Smooth muscle cell (in vitro differentiated cells): ENCODE measurements around the gene NOVA2. TPM values are rescaled to one million over a fixed set of nuclear protein-coding genes. Genes with fewer than 3 reads are reported as not detected.

Experiments used
- DNase-seq: peaks from one replicate; lab custom pipeline; 2025; ENCODE audit not compliant: unreplicated experiment; lab: John Stamatoyannopoulos, UW
- H2AFZ ChIP-seq: fragments of 200-600 bp; sonication (generic); 2 replicates; pipeline ENCODE4 v1.6.0; 2016; ENCODE audit warnings: antibody characterized with exemption, low read depth, mild to moderate bottlenecking
- H3F3A ChIP-seq: fragments of 200-600 bp; sonication (generic); 2 replicates; pipeline ENCODE4 v1.6.0; 2017; ENCODE audit warnings: antibody characterized with exemption, low read depth
- H3K27ac ChIP-seq: fragments of 200-600 bp; sonication (generic); 2 replicates; pipeline ENCODE4 v1.5.1; 2016; ENCODE audit warnings: low read depth, mild to moderate bottlenecking
- H3K27me3 ChIP-seq: fragments of 200-600 bp; sonication (generic); 2 replicates; pipeline ENCODE4 v1.6.1; 2016; ENCODE audit warnings: low read depth, mild to moderate bottlenecking
- H3K36me3 ChIP-seq: fragments of 200-600 bp; sonication (generic); 2 replicates; pipeline ENCODE4 v1.5.1; 2016; ENCODE audit warnings: low read depth
- H3K4me1 ChIP-seq: fragments of 200-600 bp; sonication (generic); 2 replicates; pipeline ENCODE4 v1.5.1; 2016; ENCODE audit warnings: low read depth
- H3K4me2 ChIP-seq: fragments of 200-600 bp; sonication (generic); 2 replicates; pipeline ENCODE4 v1.6.0; 2016; ENCODE audit warnings: mild to moderate bottlenecking
- H3K4me3 ChIP-seq: fragments of 200-600 bp; sonication (generic); 2 replicates; pipeline ENCODE4 v1.5.1; 2016; ENCODE audit warnings: mild to moderate bottlenecking
- H3K79me2 ChIP-seq: fragments of 200-600 bp; sonication (generic); 2 replicates; pipeline ENCODE4 v1.6.0; 2016; ENCODE audit warnings: low read depth, mild to moderate bottlenecking
- H3K9ac ChIP-seq: fragments of 200-600 bp; sonication (generic); 2 replicates; pipeline ENCODE4 v1.6.0; 2016; ENCODE audit warnings: low read depth
- H3K9me3 ChIP-seq: fragments of 200-600 bp; sonication (generic); replicated peaks from 2 replicates; pipeline ENCODE4 v1.5.1; 2016; ENCODE audit warnings: low read depth
- H4K20me1 ChIP-seq: fragments of 200-600 bp; sonication (generic); 2 replicates; pipeline ENCODE4 v1.6.0; 2016; ENCODE audit warnings: low read depth
- WGBS: methylation state at CpG from one replicate; pipeline ENCODE4 v1.1.7; 2016; ENCODE audit warnings: low lambda C conversion rate; 5-methylcytosine and 5-hydroxymethylcytosine counted together
- polyA plus RNA-seq: library from polyadenylated mRNA; unstranded; fragments of >200 nt; fragmentation: Nextera tagmentation; extraction: Ambion mirVana; gene quantifications from 2 replicates; pipeline ENCODE4 v1.2.1, GENCODE V29; 2016
- total RNA-seq: library from RNA; depleted of rRNA; stranded (reverse); fragments of >200 nt; gene quantifications from 2 replicates; pipeline ENCODE4 v1.2.3, GENCODE V29; 2014
- TF ChIP-seq, protein P1 (sequence below): fragments of 200-600 bp; sonication (generic); IDR thresholded peaks from 2 replicates; pipeline ENCODE4 v1.5.1; 2017; ENCODE audit warnings: borderline replicate concordance, mild to moderate bottlenecking, antibody characterized with exemption; ENCODE audit not compliant: insufficient read depth, poor library complexity, severe bottlenecking

Gene NOVA2
- total and polyA plus RNA-seq, 2 experiments from 2014 or later = 0.04 to 0.24 TPM

DNA sequence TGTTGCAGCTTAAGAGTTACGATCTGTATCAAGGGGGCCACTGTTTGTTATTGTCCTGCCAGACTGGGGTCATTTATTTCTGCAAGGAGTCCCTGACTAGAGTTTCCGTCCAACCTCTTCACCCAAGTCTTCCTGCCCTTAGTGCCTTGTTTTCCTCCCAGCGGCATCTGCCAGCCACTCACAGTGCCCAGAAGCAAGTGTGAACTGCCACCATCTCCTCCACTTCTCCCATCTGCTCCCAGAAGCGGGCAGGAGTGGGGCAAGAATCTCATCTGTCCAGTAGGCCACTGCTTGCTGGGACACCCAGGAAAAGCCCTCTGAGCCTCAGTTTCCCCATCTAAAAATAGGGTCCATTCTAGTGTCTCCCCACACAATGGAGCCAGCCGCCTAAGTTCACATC is 4.0 kb downstream of the NOVA2 start:
- Histone ChIP-seq H4K20me1 (no peaks in the 10 kb centered on the region), H3K4me2 (no peak overlapping the region), H3K9me3 (no peaks in the 10 kb centered on the region), H3K4me3 (no peak overlapping the region), H3K36me3 (no peaks in the 10 kb centered on the region), H2AFZ (no peak overlapping the region), H3K79me2 (no peaks in the 10 kb centered on the region), H3K27ac (no peak overlapping the region), H3K9ac (no peak overlapping the region), H3K27me3 (peaks cover 62% of the 10 kb centered on the region), H3K4me1 (no peaks in the 10 kb centered on the region), H3F3A (no peaks in the 10 kb centered on the region)
- TF ChIP-seq, protein P1, sequence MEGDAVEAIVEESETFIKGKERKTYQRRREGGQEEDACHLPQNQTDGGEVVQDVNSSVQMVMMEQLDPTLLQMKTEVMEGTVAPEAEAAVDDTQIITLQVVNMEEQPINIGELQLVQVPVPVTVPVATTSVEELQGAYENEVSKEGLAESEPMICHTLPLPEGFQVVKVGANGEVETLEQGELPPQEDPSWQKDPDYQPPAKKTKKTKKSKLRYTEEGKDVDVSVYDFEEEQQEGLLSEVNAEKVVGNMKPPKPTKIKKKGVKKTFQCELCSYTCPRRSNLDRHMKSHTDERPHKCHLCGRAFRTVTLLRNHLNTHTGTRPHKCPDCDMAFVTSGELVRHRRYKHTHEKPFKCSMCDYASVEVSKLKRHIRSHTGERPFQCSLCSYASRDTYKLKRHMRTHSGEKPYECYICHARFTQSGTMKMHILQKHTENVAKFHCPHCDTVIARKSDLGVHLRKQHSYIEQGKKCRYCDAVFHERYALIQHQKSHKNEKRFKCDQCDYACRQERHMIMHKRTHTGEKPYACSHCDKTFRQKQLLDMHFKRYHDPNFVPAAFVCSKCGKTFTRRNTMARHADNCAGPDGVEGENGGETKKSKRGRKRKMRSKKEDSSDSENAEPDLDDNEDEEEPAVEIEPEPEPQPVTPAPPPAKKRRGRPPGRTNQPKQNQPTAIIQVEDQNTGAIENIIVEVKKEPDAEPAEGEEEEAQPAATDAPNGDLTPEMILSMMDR = no peak
- WGBS = 89% methylated on average over 5 of the region's 5 CpGs
- no peak for DNase-seq

DNA sequence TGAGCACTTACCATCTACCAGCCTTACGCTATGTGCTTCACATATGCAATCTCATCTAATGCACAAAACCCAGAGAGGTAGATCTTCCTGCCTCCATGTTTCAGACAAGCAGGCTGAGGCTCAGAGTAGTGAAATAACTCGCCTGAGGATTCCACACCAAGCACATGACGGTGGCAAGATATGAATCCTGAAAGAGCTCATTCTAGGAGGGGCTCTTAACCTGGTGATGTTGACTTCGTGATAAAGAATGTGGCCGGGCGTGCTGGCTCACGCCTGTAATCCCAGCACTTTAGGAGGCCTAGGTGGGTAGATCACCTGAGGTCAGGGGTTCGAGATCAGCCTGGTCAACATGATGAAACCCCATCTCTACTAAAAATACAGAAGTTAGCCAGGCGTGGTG is 5.0 kb downstream of the NOVA2 start:
- H3K27ac ChIP-seq = no peak overlapping the region
- no peak overlapping the region for H3K4me2 ChIP-seq
- no peaks in the 10 kb centered on the region for H4K20me1 ChIP-seq
- TF ChIP-seq, protein P1 = no peak
- H3K4me3 ChIP-seq = no peak overlapping the region
- no peaks in the 10 kb centered on the region for H3F3A ChIP-seq
- H3K27me3 ChIP-seq = peaks cover 51% of the 10 kb centered on the region
- DNase-seq = no peak
- H2AFZ ChIP-seq = no peak overlapping the region
- no peaks in the 10 kb centered on the region for H3K4me1 ChIP-seq
- no peak overlapping the region for H3K9ac ChIP-seq
- H3K9me3 ChIP-seq = no peaks in the 10 kb centered on the region
- H3K79me2 ChIP-seq = no peaks in the 10 kb centered on the region
- no peaks in the 10 kb centered on the region for H3K36me3 ChIP-seq
- 76% methylated on average over 9 of the region's 9 CpGs for WGBS

DNA sequence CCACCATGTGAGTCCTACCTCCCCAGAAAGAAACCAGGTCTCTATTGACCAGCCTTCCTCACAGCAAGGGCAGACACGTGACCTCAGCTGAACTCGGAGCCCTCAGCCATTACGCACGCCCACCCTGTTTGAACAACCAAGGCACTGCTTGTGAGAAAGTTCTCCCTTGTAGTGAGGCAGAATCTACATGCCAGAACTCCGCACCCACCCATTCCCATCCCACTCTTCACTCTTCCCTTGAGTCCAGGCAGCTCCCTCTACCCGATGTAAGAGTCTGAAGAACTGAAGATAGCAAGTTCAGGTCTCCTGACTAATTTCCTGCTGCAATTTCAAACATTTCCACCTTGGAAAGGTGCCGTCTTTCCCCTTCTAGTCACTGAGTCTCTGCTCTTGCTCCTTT is 6.4 kb downstream of the NOVA2 start:
- no peaks in the 10 kb centered on the region for H3F3A ChIP-seq
- H3K36me3 ChIP-seq = no peaks in the 10 kb centered on the region
- 76% methylated on average over 7 of the region's 7 CpGs for WGBS
- H3K27ac ChIP-seq = no peak overlapping the region
- H3K4me3 ChIP-seq = no peak overlapping the region
- H4K20me1 ChIP-seq = no peaks in the 10 kb centered on the region
- TF ChIP-seq, protein P1 = no peak
- no peak overlapping the region for H3K4me2 ChIP-seq
- no peak overlapping the region for H2AFZ ChIP-seq
- no peaks in the 10 kb centered on the region for H3K79me2 ChIP-seq
- H3K4me1 ChIP-seq = no peaks in the 10 kb centered on the region
- H3K9me3 ChIP-seq = no peaks in the 10 kb centered on the region
- H3K9ac ChIP-seq = no peak overlapping the region
- DNase-seq = no peak
- H3K27me3 ChIP-seq = peaks cover 41% of the 10 kb centered on the region

DNA sequence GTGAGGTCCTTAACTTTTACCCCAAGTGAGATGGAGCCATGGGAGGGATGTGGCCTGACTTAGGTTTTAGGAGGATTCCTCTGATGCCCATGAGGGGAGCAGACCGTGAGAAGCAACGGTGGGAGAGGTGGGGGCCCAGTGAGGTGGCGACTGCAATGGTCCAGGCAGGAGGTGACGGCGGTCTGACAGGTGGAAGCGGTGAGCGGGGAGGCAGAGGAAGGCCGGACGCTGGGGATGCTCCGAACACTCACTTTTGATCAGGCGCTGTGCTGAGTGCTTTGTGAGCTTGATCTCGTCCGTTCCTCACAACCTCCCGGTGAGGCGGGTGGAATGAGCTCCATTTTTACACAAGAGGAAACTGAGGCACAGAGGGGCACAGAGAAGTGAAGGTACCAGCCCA is 11.6 kb downstream of the NOVA2 start:
- Histone ChIP-seq H3K27ac (no peak overlapping the region), H3K9me3 (no peaks in the 10 kb centered on the region), H3K4me1 (no peaks in the 10 kb centered on the region), H3K4me2 (no peak overlapping the region), H2AFZ (no peak overlapping the region), H4K20me1 (no peaks in the 10 kb centered on the region), H3K9ac (no peak overlapping the region), H3K4me3 (no peak overlapping the region), H3F3A (no peaks in the 10 kb centered on the region), H3K79me2 (no peaks in the 10 kb centered on the region), H3K36me3 (no peaks in the 10 kb centered on the region), H3K27me3 (peaks cover 22% of the 10 kb centered on the region)
- TF ChIP-seq, protein P1 = no peak
- 88% methylated on average over 15 of the region's 15 CpGs for WGBS
- no peak for DNase-seq
